ENCODE data around the gene CXXC5. TPM values are rescaled to one million over a fixed set of nuclear protein-coding genes. Genes with fewer than 3 reads are reported as not detected.
A peak's percentile ranks its signal among the peaks of the same experiment; 100 is the strongest.

The CXXC5 gene
- total RNA-seq, 6 donors from 2014 or later = 25.7 to 39.5 (median 33.0) TPM

GRCh38 chr5:139669662-139670368 is 21.7 kb downstream of the CXXC5 start:
- H3K27me3 ChIP-seq = no peaks in the 10 kb centered on the region
- DNase-seq (peak in 1 of 2 donors; percentile 83), ATAC-seq (ENCODE audit: low FRiP score in 2 of 2) (no peak)
- no peak for TF ChIP-seq POLR2AphosphoS5 (IDR thresholded peaks at IDR 0.05)
- no peak for TF ChIP-seq POLR2A (IDR thresholded peaks at IDR 0.05)
- no peak for TF ChIP-seq EP300 (IDR thresholded peaks at IDR 0.05)
- TF ChIP-seq CTCF (IDR thresholded peaks at IDR 0.05) = no peak
- H3K36me3 ChIP-seq = no peaks in the 10 kb centered on the region
- WGBS, 2 donors = 46 to 75% methylated on average over 20 to 23 of the region's 23 CpGs
- H3K9me3 ChIP-seq = no peaks in the 10 kb centered on the region
- peak overlapping the region in 3 of 4 donors; percentile 6 to 54 (median 52) for H3K4me3 ChIP-seq
- H3K4me1 ChIP-seq = peaks cover 55 to 74% (median 65%) of the 10 kb centered on the region in 4 donors
- peak overlapping the region; percentile 83 to 89 (median 87) for H3K27ac ChIP-seq

GRCh38 chr5:139670369-139671095 is 22.4 kb downstream of the CXXC5 start:
- H3K9me3 ChIP-seq = no peaks in the 10 kb centered on the region
- H3K4me1 ChIP-seq = peaks cover 55 to 67% (median 63%) of the 10 kb centered on the region in 4 donors
- H3K27ac ChIP-seq = peak overlapping the region; percentile 83 to 89 (median 87)
- ATAC-seq (ENCODE audit: low FRiP score in 2 of 2) (peak in 1 of 2 donors; percentile 1), DNase-seq (no peak)
- H3K36me3 ChIP-seq = no peaks in the 10 kb centered on the region
- peak overlapping the region in 3 of 4 donors; percentile 6 to 54 (median 52) for H3K4me3 ChIP-seq
- H3K27me3 ChIP-seq = no peaks in the 10 kb centered on the region
- TF ChIP-seq EP300 (IDR thresholded peaks at IDR 0.05) (no peak), POLR2A (IDR thresholded peaks at IDR 0.05) (no peak), POLR2AphosphoS5 (IDR thresholded peaks at IDR 0.05) (no peak), CTCF (IDR thresholded peaks at IDR 0.05) (no peak)
- WGBS, 2 donors = 65 to 84% methylated on average over 10 to 16 of the region's 16 CpGs

- 32% methylated on average over 14 of the region's 20 CpGs; no CpG with 5 or more reads in 1 of the 2 donors for WGBS, 2 donors
- H3K4me3 ChIP-seq = no peak overlapping the region
These were observed 23.1 kb downstream of the CXXC5 start for GRCh38 chr5:139671096-139671841.

GRCh38 chr5:139675213-139675612 is 27.1 kb downstream of the CXXC5 start:
- Histone ChIP-seq H3K27me3 (no peaks in the 10 kb centered on the region), H3K9me3 (no peaks in the 10 kb centered on the region), H3K27ac (no peak overlapping the region), H3K36me3 (peaks cover 0 to 4% (median 0%) of the 10 kb centered on the region in 4 donors), H3K4me1 (peaks cover 22 to 27% (median 25%) of the 10 kb centered on the region in 4 donors), H3K4me3 (no peak overlapping the region)
- TF ChIP-seq EP300 (IDR thresholded peaks at IDR 0.05) (no peak), CTCF (IDR thresholded peaks at IDR 0.05) (no peak), POLR2A (IDR thresholded peaks at IDR 0.05) (no peak), POLR2AphosphoS5 (IDR thresholded peaks at IDR 0.05) (no peak)
- 83 to 90% methylated on average over 4 of the region's 4 CpGs for WGBS, 2 donors
- ATAC-seq (ENCODE audit: low FRiP score in 2 of 2) (no peak), DNase-seq (no peak)

More at GRCh38 chr5:139671096-139671841, 23.1 kb downstream of the CXXC5 start:
- Histone ChIP-seq H3K9me3 (no peaks in the 10 kb centered on the region), H3K27me3 (no peaks in the 10 kb centered on the region), H3K36me3 (no peaks in the 10 kb centered on the region), H3K4me1 (peaks cover 55 to 62% (median 60%) of the 10 kb centered on the region in 4 donors), H3K27ac (peak overlapping the region in 3 of 4 donors; percentile 86 to 89 (median 88))
- DNase-seq (peak in 1 of 2 donors; percentile 84), ATAC-seq (ENCODE audit: low FRiP score in 2 of 2) (peak in 1 of 2 donors; percentile 34)
- no peak for TF ChIP-seq EP300 (IDR thresholded peaks at IDR 0.05)
- TF ChIP-seq CTCF (IDR thresholded peaks at IDR 0.05) = no peak
- no peak for TF ChIP-seq POLR2AphosphoS5 (IDR thresholded peaks at IDR 0.05)
- no peak for TF ChIP-seq POLR2A (IDR thresholded peaks at IDR 0.05)
